Measurements from ENCODE around the gene PKNOX2. TPM values are rescaled to one million over a fixed set of nuclear protein-coding genes. Genes with fewer than 3 reads are reported as not detected.

Gene PKNOX2
- total RNA-seq, 1 donor from 2014 or later: 39.9 TPM

- Mint-ChIP-seq H3K36me3 (ENCODE audit: insufficient read depth) (no peaks in the 10 kb centered on the region), H3K9me3 (ENCODE audit: low read depth) (no peaks in the 10 kb centered on the region), H3K4me3 (ENCODE audit: low read depth) (no peak overlapping the region), H3K27me3 (peaks cover 19% of the 10 kb centered on the region), H3K27ac (no peak overlapping the region), H3K4me1 (ENCODE audit: low read depth) (peaks cover 1% of the 10 kb centered on the region)
- no peak for DNase-seq (ENCODE audit: low spot score, unreplicated experiment)
- TF ChIP-seq CTCF (IDR thresholded peaks at IDR 0.05; ENCODE audit: unreplicated experiment): no peak
These were observed 300.7 kb downstream of the PKNOX2 start for GRCh38 chr11:125465255-125465654.

- Mint-ChIP-seq H3K4me3 (ENCODE audit: low read depth) (no peak overlapping the region), H3K36me3 (ENCODE audit: insufficient read depth) (no peaks in the 10 kb centered on the region), H3K27me3 (peaks cover 20% of the 10 kb centered on the region), H3K4me1 (ENCODE audit: low read depth) (peaks cover 1% of the 10 kb centered on the region), H3K27ac (no peak overlapping the region), H3K9me3 (ENCODE audit: low read depth) (no peaks in the 10 kb centered on the region)
- TF ChIP-seq CTCF (IDR thresholded peaks at IDR 0.05; ENCODE audit: unreplicated experiment): no peak
- DNase-seq (ENCODE audit: low spot score, unreplicated experiment): no peak
These were observed 301.1 kb downstream of the PKNOX2 start for GRCh38 chr11:125465701-125466100.

- Mint-ChIP-seq H3K27ac (no peak overlapping the region), H3K9me3 (ENCODE audit: low read depth) (no peaks in the 10 kb centered on the region), H3K27me3 (peaks cover 20% of the 10 kb centered on the region), H3K4me3 (ENCODE audit: low read depth) (no peak overlapping the region), H3K36me3 (ENCODE audit: insufficient read depth) (no peaks in the 10 kb centered on the region), H3K4me1 (ENCODE audit: low read depth) (no peaks in the 10 kb centered on the region)
- TF ChIP-seq CTCF (IDR thresholded peaks at IDR 0.05; ENCODE audit: unreplicated experiment): no peak
- DNase-seq (ENCODE audit: low spot score, unreplicated experiment): no peak
These were observed 303.5 kb downstream of the PKNOX2 start for GRCh38 chr11:125468025-125468424.

- TF ChIP-seq CTCF (IDR thresholded peaks at IDR 0.05; ENCODE audit: unreplicated experiment): no peak
- no peaks in the 10 kb centered on the region for H3K4me1 Mint-ChIP-seq (ENCODE audit: low read depth)
- no peak for DNase-seq (ENCODE audit: low spot score, unreplicated experiment)
- H3K4me3 Mint-ChIP-seq (ENCODE audit: low read depth): no peak overlapping the region
- H3K9me3 Mint-ChIP-seq (ENCODE audit: low read depth): no peaks in the 10 kb centered on the region
- no peaks in the 10 kb centered on the region for H3K36me3 Mint-ChIP-seq (ENCODE audit: insufficient read depth)
- peaks cover 19% of the 10 kb centered on the region for H3K27me3 Mint-ChIP-seq
- no peak overlapping the region for H3K27ac Mint-ChIP-seq
These were observed 304.3 kb downstream of the PKNOX2 start for GRCh38 chr11:125468852-125469251.

DNA sequence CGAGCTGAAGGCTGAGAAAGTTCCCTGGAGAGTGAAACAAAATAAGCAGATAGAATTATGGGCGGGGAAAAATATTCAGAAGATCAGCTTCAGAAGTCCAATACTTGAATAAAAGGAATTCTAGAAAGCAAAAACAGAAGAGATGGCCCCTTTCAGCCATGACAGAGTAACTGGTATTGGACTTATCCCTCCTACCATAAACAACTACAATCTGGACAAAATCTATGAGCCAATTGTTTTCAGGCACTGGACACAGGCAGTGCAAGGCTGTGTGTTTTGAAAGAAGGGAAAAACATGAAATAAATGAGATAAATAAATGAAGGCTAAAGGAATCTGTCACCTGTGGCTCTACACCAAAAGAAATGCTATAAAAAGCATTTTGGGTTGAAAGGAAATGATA, 305.8 kb downstream of the PKNOX2 start:
- Mint-ChIP-seq H3K4me3 (ENCODE audit: low read depth) (no peak overlapping the region), H3K36me3 (ENCODE audit: insufficient read depth) (no peaks in the 10 kb centered on the region), H3K27ac (no peak overlapping the region), H3K27me3 (peaks cover 9% of the 10 kb centered on the region), H3K9me3 (ENCODE audit: low read depth) (no peaks in the 10 kb centered on the region), H3K4me1 (ENCODE audit: low read depth) (no peaks in the 10 kb centered on the region)
- TF ChIP-seq CTCF (IDR thresholded peaks at IDR 0.05; ENCODE audit: unreplicated experiment): no peak
- DNase-seq (ENCODE audit: low spot score, unreplicated experiment): no peak

All from progenitor cell of endocrine pancreas (in vitro differentiated cells).